ENCODE measurements around the gene CDHR2.
"Not testable (repeated sequence)": the region's sequence is repeated elsewhere in the genome, so short reads cannot be mapped to it uniquely, and the experiment has no call there.

CDHR2 gene

DNA sequence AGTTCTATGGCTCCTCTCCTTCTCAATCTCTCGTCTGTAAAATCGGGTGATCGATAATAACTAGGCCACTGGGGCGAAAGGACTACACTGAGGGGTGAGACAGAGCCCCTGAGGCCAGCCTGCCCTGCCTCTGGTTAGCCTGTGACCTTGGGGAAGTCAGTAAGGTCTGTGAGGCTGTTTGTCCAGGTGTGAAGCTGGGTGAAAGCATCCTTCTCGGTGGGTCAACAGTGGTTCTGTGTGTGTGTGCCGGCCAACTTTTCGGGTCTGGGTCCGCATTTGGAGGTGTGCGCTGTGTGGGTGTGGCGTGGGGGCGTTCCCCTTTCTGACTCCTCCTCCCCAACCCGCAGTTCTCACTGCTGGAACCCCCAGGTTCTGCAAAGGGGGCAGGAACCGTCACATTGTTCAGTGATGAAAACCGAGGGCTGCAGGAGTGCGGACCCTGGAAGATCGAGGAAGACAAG is 7.0 kb upstream of the CDHR2 start:
- no peak for DNase-seq (ENCODE audit: low read depth, low spot score)
- no peaks in the 10 kb centered on the region for H3K36me3 ChIP-seq (ENCODE audit: insufficient read depth, low read length)
- peak overlapping the region; percentile 88 for H3K4me3 ChIP-seq
- peak overlapping the region; percentile 74 for H3K27ac ChIP-seq
- H3K9ac ChIP-seq (ENCODE audit: insufficient read length) = peak overlapping the region; percentile 79
- H3K9me3 ChIP-seq (ENCODE audit: low read depth, low read length) = no peaks in the 10 kb centered on the region
- TF ChIP-seq POLR2AphosphoS5 (IDR thresholded peaks at IDR 0.05; ENCODE audit: borderline replicate concordance, low read depth, low read length) = peak; percentile 50; the same call in 1 of the 2 replicates
- no peak for TF ChIP-seq EZH2 (IDR thresholded peaks at IDR 0.05)

DNA sequence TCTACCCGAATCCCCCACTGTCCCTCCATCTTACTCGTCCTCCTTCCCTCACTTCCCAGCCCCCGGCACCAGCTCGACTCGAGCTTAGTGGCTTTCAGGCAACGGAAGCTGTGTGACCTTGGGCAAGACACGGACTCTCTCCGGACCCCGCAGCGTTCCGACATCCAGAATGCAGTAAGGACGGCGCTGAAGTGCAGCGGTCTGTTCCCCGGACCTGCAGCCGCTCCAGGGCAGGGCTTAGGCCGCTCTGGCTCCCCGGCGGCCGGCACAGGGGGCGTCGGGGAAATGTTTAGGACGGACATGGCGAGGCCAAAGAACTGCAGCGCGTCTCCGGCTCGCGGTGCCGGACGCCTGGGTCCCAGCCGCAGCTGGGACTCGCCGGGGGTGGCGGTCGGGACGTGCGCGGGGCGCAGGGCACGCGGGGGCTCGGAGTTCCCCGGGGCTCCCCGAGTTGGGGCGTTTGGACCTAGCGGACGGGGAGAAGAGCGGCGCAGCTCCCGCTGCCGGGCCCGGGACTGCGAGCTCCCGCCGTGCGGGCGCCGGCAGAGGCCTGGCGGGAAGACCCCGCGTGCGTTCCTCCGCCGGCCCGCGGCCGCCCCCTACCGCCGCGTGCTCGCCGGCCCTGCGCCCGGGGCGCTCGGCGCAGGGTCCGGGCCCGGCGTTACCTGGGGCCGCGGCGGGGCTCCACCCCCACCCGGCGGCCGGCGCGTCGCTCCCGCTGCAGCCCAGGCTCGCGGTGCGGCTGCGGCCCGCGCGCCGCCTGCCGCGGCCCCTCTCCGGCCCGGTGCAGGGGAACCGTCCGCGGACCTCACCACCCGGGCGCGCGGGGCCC is 6.3 kb upstream of the CDHR2 start:
- H3K36me3 ChIP-seq (ENCODE audit: insufficient read depth, low read length) = no peaks in the 10 kb centered on the region
- H3K4me3 ChIP-seq = peak overlapping the region; percentile 88
- DNase-seq (ENCODE audit: low read depth, low spot score) = no peak
- TF ChIP-seq EZH2 (IDR thresholded peaks at IDR 0.05) (no peak), POLR2AphosphoS5 (IDR thresholded peaks at IDR 0.05; ENCODE audit: borderline replicate concordance, low read depth, low read length) (no peak)
- no peaks in the 10 kb centered on the region for H3K9me3 ChIP-seq (ENCODE audit: low read depth, low read length)
- H3K9ac ChIP-seq (ENCODE audit: insufficient read length) = peak overlapping the region; percentile 79
- peak overlapping the region; percentile 36; the same call in 1 of the 2 replicates for H3K27ac ChIP-seq

- TF ChIP-seq POLR2AphosphoS5 (IDR thresholded peaks at IDR 0.05; ENCODE audit: borderline replicate concordance, low read depth, low read length) = peak; percentile 79
- no peak for TF ChIP-seq FOXP2 (optimal IDR thresholded peaks at IDR 0.05; ENCODE audit: control extremely low read depth, extremely low read length, insufficient read depth)
- no peak for TF ChIP-seq EZH2 (IDR thresholded peaks at IDR 0.05)
- H3K36me3 ChIP-seq (ENCODE audit: insufficient read depth, low read length) = no peaks in the 10 kb centered on the region
- H3K4me3 ChIP-seq = peak overlapping the region; percentile 84
- no peak overlapping the region for H3K27ac ChIP-seq
- no peak for DNase-seq (ENCODE audit: low read depth, low spot score)
- H3K9ac ChIP-seq (ENCODE audit: insufficient read length) = peak overlapping the region; percentile 64
- H3K9me3 ChIP-seq (ENCODE audit: low read depth, low read length) = no peaks in the 10 kb centered on the region
Observed at GRCh38 chr5:176543428-176544182, 5.5 kb upstream of the CDHR2 start.

GRCh38 chr5:176545388-176545736 is 3.8 kb upstream of the CDHR2 start:
- no peaks in the 10 kb centered on the region for H3K36me3 ChIP-seq (ENCODE audit: insufficient read depth, low read length)
- no peak overlapping the region for H3K27ac ChIP-seq
- no peak overlapping the region for H3K4me3 ChIP-seq
- TF ChIP-seq POLR2AphosphoS5 (IDR thresholded peaks at IDR 0.05; ENCODE audit: borderline replicate concordance, low read depth, low read length) (no peak), EZH2 (IDR thresholded peaks at IDR 0.05) (no peak), FOXP2 (optimal IDR thresholded peaks at IDR 0.05; ENCODE audit: control extremely low read depth, extremely low read length, insufficient read depth) (no peak)
- no peak for DNase-seq (ENCODE audit: low read depth, low spot score)
- H3K9ac ChIP-seq (ENCODE audit: insufficient read length) = no peak overlapping the region
- H3K9me3 ChIP-seq (ENCODE audit: low read depth, low read length) = no peaks in the 10 kb centered on the region

DNA sequence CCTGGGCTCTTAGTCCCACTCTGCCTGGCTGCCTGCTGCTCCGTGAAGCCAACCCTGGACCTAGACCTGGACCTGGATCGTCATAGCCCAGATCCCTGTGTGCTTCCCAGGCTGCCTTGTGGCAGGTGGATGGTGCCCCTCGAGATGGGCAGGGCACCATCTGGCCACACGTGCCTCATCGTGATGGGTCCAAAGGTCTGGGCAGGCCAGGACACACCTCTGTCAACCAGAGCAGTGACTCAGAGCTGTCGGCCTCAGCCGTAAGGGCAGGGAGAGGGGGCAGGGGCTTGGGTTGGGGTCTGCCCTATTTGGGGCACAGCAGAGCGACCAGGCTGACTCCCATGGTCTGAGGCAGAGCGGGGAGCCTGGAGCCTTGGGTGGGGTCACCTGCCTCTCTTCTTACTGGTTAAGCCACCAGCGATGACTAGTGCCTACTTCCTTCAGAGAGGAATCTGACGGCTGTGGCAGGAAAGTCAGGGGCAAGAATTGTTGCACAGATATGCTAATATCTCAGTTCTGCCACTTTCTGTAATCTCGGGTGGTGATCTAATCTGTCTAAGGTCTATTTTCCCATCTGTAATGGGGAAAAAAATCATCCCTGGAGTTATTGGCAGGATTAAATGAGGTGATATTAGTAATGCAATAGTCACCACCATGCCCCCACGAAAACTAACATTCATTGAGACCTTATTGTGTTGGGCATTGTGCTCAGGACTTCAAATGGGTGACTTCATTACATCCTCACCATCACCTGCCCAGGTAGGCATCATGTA is 3.2 kb upstream of the CDHR2 start:
- Histone ChIP-seq H3K9me3 (ENCODE audit: low read depth, low read length) (no peaks in the 10 kb centered on the region), H3K36me3 (ENCODE audit: insufficient read depth, low read length) (no peaks in the 10 kb centered on the region), H3K27ac (no peak overlapping the region), H3K9ac (ENCODE audit: insufficient read length) (no peak overlapping the region), H3K4me3 (no peak overlapping the region)
- DNase-seq (ENCODE audit: low read depth, low spot score) = no peak
- TF ChIP-seq POLR2AphosphoS5 (IDR thresholded peaks at IDR 0.05; ENCODE audit: borderline replicate concordance, low read depth, low read length) (no peak), FOXP2 (optimal IDR thresholded peaks at IDR 0.05; ENCODE audit: control extremely low read depth, extremely low read length, insufficient read depth) (no peak), EZH2 (IDR thresholded peaks at IDR 0.05) (no peak)

GRCh38 chr5:176547802-176548201 is 1.3 kb upstream of the CDHR2 start:
- Histone ChIP-seq H3K9ac (ENCODE audit: insufficient read length) (no peak overlapping the region), H3K36me3 (ENCODE audit: insufficient read depth, low read length) (no peaks in the 10 kb centered on the region), H3K27ac (no peak overlapping the region), H3K4me3 (no peak overlapping the region), H3K9me3 (ENCODE audit: low read depth, low read length) (no peaks in the 10 kb centered on the region)
- TF ChIP-seq EZH2 (IDR thresholded peaks at IDR 0.05) = no peak
- no peak for TF ChIP-seq FOXP2 (optimal IDR thresholded peaks at IDR 0.05; ENCODE audit: control extremely low read depth, extremely low read length, insufficient read depth)
- no peak for TF ChIP-seq POLR2AphosphoS5 (IDR thresholded peaks at IDR 0.05; ENCODE audit: borderline replicate concordance, low read depth, low read length)
- no peak for DNase-seq (ENCODE audit: low read depth, low spot score)

DNA sequence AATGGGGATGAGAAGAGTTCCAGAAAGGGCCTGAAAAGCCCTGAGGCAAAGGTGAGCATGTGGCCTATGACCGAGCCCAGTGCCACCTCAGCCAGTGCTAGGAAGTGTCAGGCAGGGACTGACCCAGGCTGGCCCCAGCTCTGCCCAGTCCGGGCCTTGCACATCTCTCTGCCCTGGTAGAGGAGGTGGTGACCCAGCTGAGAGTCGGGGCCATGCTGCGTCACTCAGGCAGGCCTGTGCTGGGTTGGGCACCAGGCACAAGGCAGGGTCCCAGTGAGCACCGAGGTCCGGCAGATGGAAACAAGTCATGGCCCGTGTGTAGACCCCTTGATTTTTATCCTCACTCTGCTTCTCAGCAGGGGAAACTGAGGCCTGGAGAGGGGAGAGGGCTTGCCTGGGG is 729 bp downstream of the CDHR2 start:
- no peak for DNase-seq (ENCODE audit: low read depth, low spot score)
- no peak overlapping the region for H3K27ac ChIP-seq
- no peak for TF ChIP-seq FOXP2 (optimal IDR thresholded peaks at IDR 0.05; ENCODE audit: control extremely low read depth, extremely low read length, insufficient read depth)
- TF ChIP-seq EZH2 (IDR thresholded peaks at IDR 0.05) = no peak
- no peak for TF ChIP-seq POLR2AphosphoS5 (IDR thresholded peaks at IDR 0.05; ENCODE audit: borderline replicate concordance, low read depth, low read length)
- no peaks in the 10 kb centered on the region for H3K36me3 ChIP-seq (ENCODE audit: insufficient read depth, low read length)
- H3K9me3 ChIP-seq (ENCODE audit: low read depth, low read length) = no peaks in the 10 kb centered on the region
- H3K9ac ChIP-seq (ENCODE audit: insufficient read length) = no peak overlapping the region
- H3K4me3 ChIP-seq = no peak overlapping the region

- no peak overlapping the region for H3K4me3 ChIP-seq
- H3K27ac ChIP-seq = no peak overlapping the region
- no peak for TF ChIP-seq EZH2 (IDR thresholded peaks at IDR 0.05)
- no peak for TF ChIP-seq FOXP2 (optimal IDR thresholded peaks at IDR 0.05; ENCODE audit: control extremely low read depth, extremely low read length, insufficient read depth)
- no peak for TF ChIP-seq POLR2AphosphoS5 (IDR thresholded peaks at IDR 0.05; ENCODE audit: borderline replicate concordance, low read depth, low read length)
- no peaks in the 10 kb centered on the region for H3K36me3 ChIP-seq (ENCODE audit: insufficient read depth, low read length)
- H3K9ac ChIP-seq (ENCODE audit: insufficient read length) = no peak overlapping the region
- no peaks in the 10 kb centered on the region for H3K9me3 ChIP-seq (ENCODE audit: low read depth, low read length)
- DNase-seq (ENCODE audit: low read depth, low spot score) = no peak
Observed at GRCh38 chr5:176550275-176550831, 1.2 kb downstream of the CDHR2 start.

GRCh38 chr5:176550937-176551336 is 1.8 kb downstream of the CDHR2 start:
- not testable (repeated sequence) for H3K27ac ChIP-seq; H3K9ac ChIP-seq (ENCODE audit: insufficient read length); H3K36me3 ChIP-seq (ENCODE audit: insufficient read depth, low read length); H3K4me3 ChIP-seq; DNase-seq (ENCODE audit: low read depth, low spot score); H3K9me3 ChIP-seq (ENCODE audit: low read depth, low read length)
